H9 (cell line): ENCODE data around the gene PSMD10. TPM values are rescaled to one million over a fixed set of nuclear protein-coding genes. Genes with fewer than 3 reads are reported as not detected.

Experiments
- DNase-seq: peaks from one replicate; pipeline ENCODE4 v3.0.0-alpha.2; 2017
- H2AFZ ChIP-seq: one replicate; pipeline ENCODE4 v1.6.1; 2013; ENCODE audit warnings: mild to moderate bottlenecking, low read length, control low read depth, moderate library complexity
- H2AK5ac ChIP-seq: 2 replicates; pipeline ENCODE4 v1.6.1; 2013; ENCODE audit warnings: low read length, control low read depth, mixed read lengths; ENCODE audit not compliant: insufficient read length
- H2BK120ac ChIP-seq: one replicate; pipeline ENCODE4 v1.6.1; 2013; ENCODE audit warnings: low read depth, mild to moderate bottlenecking, low read length, control low read depth, inconsistent platforms; ENCODE audit not compliant: poor library complexity, severe bottlenecking
- H2BK12ac ChIP-seq: 2 replicates; pipeline ENCODE4 v1.6.1; 2013; ENCODE audit warnings: low read length, control low read depth, mixed read lengths, low read depth; ENCODE audit not compliant: insufficient read length
- H2BK15ac ChIP-seq: 2 replicates; pipeline ENCODE4 v1.6.1; 2013; ENCODE audit warnings: low read depth, low read length, control low read depth
- H2BK20ac ChIP-seq: one replicate; pipeline ENCODE4 v1.6.1; 2013; ENCODE audit warnings: low read depth, mild to moderate bottlenecking, low read length, control low read depth, inconsistent platforms; ENCODE audit not compliant: poor library complexity, severe bottlenecking
- H2BK5ac ChIP-seq: 2 replicates; pipeline ENCODE4 v1.6.1; 2013; ENCODE audit warnings: low read length, control low read depth, mixed read lengths; ENCODE audit not compliant: insufficient read length
- H3K14ac ChIP-seq: 2 replicates; pipeline ENCODE4 v1.6.1; 2013; ENCODE audit warnings: low read length, control low read depth; ENCODE audit not compliant: insufficient read depth
- H3K18ac ChIP-seq: 2 replicates; pipeline ENCODE4 v1.6.1; 2013; ENCODE audit warnings: low read depth, mild to moderate bottlenecking, mixed read lengths, low read length, control low read depth; ENCODE audit not compliant: insufficient read length
- H3K23ac ChIP-seq: 2 replicates; pipeline ENCODE4 v1.6.1; 2013; ENCODE audit warnings: low read length, control low read depth, mixed read lengths, low read depth; ENCODE audit not compliant: insufficient read length
- H3K23me2 ChIP-seq: 2 replicates; pipeline ENCODE4 v1.6.1; 2013; ENCODE audit warnings: low read depth, mild to moderate bottlenecking, mixed read lengths, low read length, control low read depth; ENCODE audit not compliant: insufficient read length, poor library complexity, severe bottlenecking
- H3K27ac ChIP-seq: 2 replicates; pipeline ENCODE4 v1.5.1; 2013; ENCODE audit warnings: low read length, control low read depth, mixed read lengths, low read depth; ENCODE audit not compliant: insufficient read length
- H3K27me3 ChIP-seq: 2 replicates; pipeline ENCODE4 v1.6.1; 2013; ENCODE audit warnings: low read length, control low read depth, inconsistent platforms; ENCODE audit not compliant: insufficient read depth
- H3K4ac ChIP-seq: 2 replicates; pipeline ENCODE4 v1.6.1; 2013; ENCODE audit warnings: low read depth, mild to moderate bottlenecking, control low read depth, inconsistent platforms, low read length, moderate library complexity
- H3K4me1 ChIP-seq: 2 replicates; pipeline ENCODE4 v1.6.1; 2013; ENCODE audit warnings: low read length, control low read depth, inconsistent platforms; ENCODE audit not compliant: insufficient read depth
- H3K4me2 ChIP-seq: 2 replicates; pipeline ENCODE4 v1.6.1; 2013; ENCODE audit warnings: low read length, control low read depth, mixed read lengths; ENCODE audit not compliant: insufficient read length, insufficient read depth
- H3K56ac ChIP-seq: 2 replicates; pipeline ENCODE4 v1.6.1; 2013; ENCODE audit warnings: low read depth, mild to moderate bottlenecking, mixed read lengths, low read length, control low read depth; ENCODE audit not compliant: insufficient read length
- H3K79me1 ChIP-seq: 2 replicates; pipeline ENCODE4 v1.6.1; 2013; ENCODE audit warnings: low read depth, mild to moderate bottlenecking, moderate library complexity, low read length, control low read depth, inconsistent platforms; ENCODE audit not compliant: insufficient read depth, poor library complexity, severe bottlenecking
- H3K79me2 ChIP-seq: 2 replicates; pipeline ENCODE4 v1.6.1; 2013; ENCODE audit warnings: low read length, control low read depth, inconsistent platforms; ENCODE audit not compliant: insufficient read depth
- H3K9ac ChIP-seq: 2 replicates; pipeline ENCODE4 v1.6.1; 2013; ENCODE audit warnings: low read length, control low read depth, mixed read lengths; ENCODE audit not compliant: insufficient read length; ENCODE audit errors: extremely low read depth
- H3K9me3 ChIP-seq: one replicate; pipeline ENCODE4 v1.6.1; 2013; ENCODE audit warnings: low read depth, low read length, inconsistent platforms; ENCODE audit not compliant: control insufficient read depth
- H3T11ph ChIP-seq: one replicate; pipeline ENCODE4 v1.6.1; 2013; ENCODE audit warnings: mild to moderate bottlenecking, low read length, control low read depth, inconsistent platforms
- H4K20me1 ChIP-seq: one replicate; pipeline ENCODE4 v1.6.1; 2013; ENCODE audit not compliant: control insufficient read depth, insufficient read length, insufficient read depth
- H4K5ac ChIP-seq: 2 replicates; pipeline ENCODE4 v1.6.1; 2013; ENCODE audit warnings: low read depth, mild to moderate bottlenecking, mixed read lengths, low read length, control low read depth; ENCODE audit not compliant: insufficient read length
- H4K8ac ChIP-seq: replicated peaks from 2 replicates; pipeline ENCODE4 v1.6.1; 2013; ENCODE audit warnings: low read length, control low read depth, mixed read lengths, low read depth; ENCODE audit not compliant: insufficient read length
- H4K91ac ChIP-seq: 2 replicates; pipeline ENCODE4 v1.6.1; 2013; ENCODE audit warnings: low read depth, mild to moderate bottlenecking, moderate library complexity, mixed read lengths, low read length, control low read depth; ENCODE audit not compliant: insufficient read length
- H3K27ac Mint-ChIP-seq, 3 experiments: 2 replicates in 2 of 3; 3 replicates in 1 of 3; pipeline ENCODE4 v1.8.0; 2020 to 2021; ENCODE audit warnings: mixed read lengths in 3 of 3, mild to moderate bottlenecking in 1 of 3, moderate library complexity in 1 of 3
- H3K27me3 Mint-ChIP-seq: 2 replicates; pipeline ENCODE4 v1.8.0; 2021; ENCODE audit warnings: low read depth, mild to moderate bottlenecking, moderate library complexity, mixed read lengths
- H3K36me3 Mint-ChIP-seq, 3 experiments: 2 replicates in 2 of 3; 3 replicates in 1 of 3; pipeline ENCODE4 v1.8.0; 2020 to 2021; ENCODE audit warnings: low read depth in 3 of 3, mixed read lengths in 3 of 3; ENCODE audit not compliant: insufficient read depth in 1 of 3
- H3K4me1 Mint-ChIP-seq, 2 experiments: 2 replicates each; pipeline ENCODE4 v1.8.0; 2020; ENCODE audit warnings: mixed read lengths in 2 of 2
- H3K4me3 Mint-ChIP-seq, 2 experiments: 2 replicates in 1 of 2; 3 replicates in 1 of 2; pipeline ENCODE4 v1.8.0; 2020 to 2021; ENCODE audit warnings: mild to moderate bottlenecking in 2 of 2, mixed read lengths in 2 of 2, moderate library complexity in 1 of 2
- H3K9me3 Mint-ChIP-seq, 2 experiments: 2 replicates in 1 of 2; 3 replicates in 1 of 2; pipeline ENCODE4 v1.8.0; 2020; ENCODE audit warnings: mild to moderate bottlenecking in 2 of 2, mixed read lengths in 2 of 2, moderate library complexity in 1 of 2
- WGBS: extraction: QIAGEN DNeasy Blood & Tissue Kit; methylation state at CpG from one replicate; pipeline ENCODE4 v1.1.7; 2013; ENCODE audit warnings: missing lambda C conversion rate, low lambda C conversion rate, mixed read lengths; ENCODE audit not compliant: insufficient read length; ENCODE audit errors: extremely low coverage; 5-methylcytosine and 5-hydroxymethylcytosine counted together
- total RNA-seq: library from RNA; stranded (reverse); gene quantifications from 2 replicates; pipeline ENCODE4 v1.2.1, GENCODE V29; 2021
- TF ChIP-seq, protein P1 (sequence below): fragments of 200-600 bp; sonication (generic); conservative IDR thresholded peaks from 3 replicates; pipeline ENCODE4 v1.8.0; 2021; ENCODE audit warnings: antibody characterized with exemption, mild to moderate bottlenecking

Gene PSMD10
- total RNA-seq, 1 experiment from 2014 or later: 93.9 TPM

DNA sequence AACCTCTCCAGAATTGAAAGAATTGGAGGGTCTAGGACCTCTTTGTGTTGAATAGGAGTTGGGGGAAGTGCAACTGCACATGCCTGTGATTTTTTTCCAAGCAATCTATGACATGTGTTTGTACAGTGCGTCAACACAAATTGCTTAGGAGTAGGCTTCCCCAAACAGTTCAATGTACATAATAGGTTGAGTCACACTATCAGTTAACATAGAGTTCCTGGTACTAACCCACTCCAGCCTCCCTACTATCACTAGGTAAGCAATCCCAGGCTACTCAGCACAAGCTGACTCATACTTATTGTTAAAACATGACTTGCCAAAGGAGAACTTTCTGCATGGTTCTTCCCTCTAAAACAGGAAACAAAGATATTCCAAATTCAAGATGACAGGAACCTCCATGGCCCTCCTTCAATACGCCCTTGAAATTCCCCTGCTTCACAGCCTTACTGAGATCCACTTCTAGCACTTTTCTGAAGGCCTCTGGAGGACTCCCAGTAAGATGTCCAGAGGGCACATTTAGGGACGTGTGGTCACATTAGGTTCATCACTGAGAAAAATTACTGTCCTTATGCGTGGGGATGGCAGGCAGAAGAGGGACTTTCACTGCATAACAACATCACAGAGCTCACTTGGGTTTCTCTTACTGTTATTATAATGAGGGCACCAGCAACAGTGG, 54.9 kb downstream of the PSMD10 start:
- peaks cover 5 to 6% of the 10 kb centered on the region in 2 experiments for H3K4me1 Mint-ChIP-seq
- Histone ChIP-seq H3K9me3 (no peaks in the 10 kb centered on the region), H3K9ac (no peak overlapping the region), H3K4ac (no peak overlapping the region), H3K4me2 (no peak overlapping the region), H2BK12ac (no peak overlapping the region), H2BK120ac (no peak overlapping the region), H2BK20ac (no peak overlapping the region), H2AK5ac (no peak overlapping the region), H3K79me1 (no peaks in the 10 kb centered on the region), H3K27me3 (no peaks in the 10 kb centered on the region), H3K14ac (no peak overlapping the region), H4K20me1 (no peaks in the 10 kb centered on the region), H2BK5ac (no peak overlapping the region), H3K23me2 (no peaks in the 10 kb centered on the region), H4K8ac (no peak overlapping the region), H3K18ac (no peak overlapping the region), H3K27ac (no peak overlapping the region), H4K5ac (no peak overlapping the region), H3K4me1 (peaks cover 4% of the 10 kb centered on the region; the same call in 1 of the 2 replicates), H3T11ph (no peak overlapping the region), H2AFZ (no peak overlapping the region), H3K79me2 (no peaks in the 10 kb centered on the region), H3K23ac (no peak overlapping the region), H3K56ac (no peak overlapping the region), H2BK15ac (no peak overlapping the region), H4K91ac (no peak overlapping the region)
- no peaks in the 10 kb centered on the region for H3K36me3 Mint-ChIP-seq
- no CpG with 5 or more reads among the region's 4 CpGs for WGBS
- H3K27ac Mint-ChIP-seq: no peak overlapping the region
- no peaks in the 10 kb centered on the region; the same call in 1 of the 2 replicates for H3K27me3 Mint-ChIP-seq
- DNase-seq: no peak
- H3K4me3 Mint-ChIP-seq: no peak overlapping the region
- H3K9me3 Mint-ChIP-seq: peaks cover 0 to 9% of the 10 kb centered on the region in 2 experiments; a peak in 2 of 5 replicates
- TF ChIP-seq, protein P1, sequence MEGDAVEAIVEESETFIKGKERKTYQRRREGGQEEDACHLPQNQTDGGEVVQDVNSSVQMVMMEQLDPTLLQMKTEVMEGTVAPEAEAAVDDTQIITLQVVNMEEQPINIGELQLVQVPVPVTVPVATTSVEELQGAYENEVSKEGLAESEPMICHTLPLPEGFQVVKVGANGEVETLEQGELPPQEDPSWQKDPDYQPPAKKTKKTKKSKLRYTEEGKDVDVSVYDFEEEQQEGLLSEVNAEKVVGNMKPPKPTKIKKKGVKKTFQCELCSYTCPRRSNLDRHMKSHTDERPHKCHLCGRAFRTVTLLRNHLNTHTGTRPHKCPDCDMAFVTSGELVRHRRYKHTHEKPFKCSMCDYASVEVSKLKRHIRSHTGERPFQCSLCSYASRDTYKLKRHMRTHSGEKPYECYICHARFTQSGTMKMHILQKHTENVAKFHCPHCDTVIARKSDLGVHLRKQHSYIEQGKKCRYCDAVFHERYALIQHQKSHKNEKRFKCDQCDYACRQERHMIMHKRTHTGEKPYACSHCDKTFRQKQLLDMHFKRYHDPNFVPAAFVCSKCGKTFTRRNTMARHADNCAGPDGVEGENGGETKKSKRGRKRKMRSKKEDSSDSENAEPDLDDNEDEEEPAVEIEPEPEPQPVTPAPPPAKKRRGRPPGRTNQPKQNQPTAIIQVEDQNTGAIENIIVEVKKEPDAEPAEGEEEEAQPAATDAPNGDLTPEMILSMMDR: no peak
